Stimulated activated effector memory CD8-positive, alpha-beta T cell treated with anti-CD3 and anti-CD28 coated beads, Interleukin-12 subunit alpha, Interleukin-12 subunit beta, amount 100 ng/mL, for 72 hours (primary cell): ENCODE measurements around the gene ATE1.

Experiments used
- ATAC-seq: fragments of 150-1000 bp; cut with Tn5 transposase; 2 replicates; pipeline ENCODE4 v1.10.0; 2021
- DNase-seq, 2 donors: peaks; one replicate each; pipeline ENCODE4 v3.0.0; 2021 to 2022; ENCODE audit warnings: low spot score in 2 of 2
- H3K27ac Mint-ChIP-seq: one replicate; pipeline ENCODE4 v1.8.0; 2022; ENCODE audit warnings: mild to moderate bottlenecking, mixed read lengths
- H3K36me3 Mint-ChIP-seq: one replicate; pipeline ENCODE4 v1.8.0; 2022; ENCODE audit warnings: mild to moderate bottlenecking, mixed read lengths
- H3K4me1 Mint-ChIP-seq: one replicate; pipeline ENCODE4 v1.8.0; 2022; ENCODE audit warnings: mixed read lengths
- H3K4me3 Mint-ChIP-seq: one replicate; pipeline ENCODE4 v1.8.0; 2022; ENCODE audit warnings: mild to moderate bottlenecking, mixed read lengths
- H3K9me3 Mint-ChIP-seq: one replicate; pipeline ENCODE4 v1.8.0; 2022; ENCODE audit warnings: mixed read lengths

ATE1 gene

DNA sequence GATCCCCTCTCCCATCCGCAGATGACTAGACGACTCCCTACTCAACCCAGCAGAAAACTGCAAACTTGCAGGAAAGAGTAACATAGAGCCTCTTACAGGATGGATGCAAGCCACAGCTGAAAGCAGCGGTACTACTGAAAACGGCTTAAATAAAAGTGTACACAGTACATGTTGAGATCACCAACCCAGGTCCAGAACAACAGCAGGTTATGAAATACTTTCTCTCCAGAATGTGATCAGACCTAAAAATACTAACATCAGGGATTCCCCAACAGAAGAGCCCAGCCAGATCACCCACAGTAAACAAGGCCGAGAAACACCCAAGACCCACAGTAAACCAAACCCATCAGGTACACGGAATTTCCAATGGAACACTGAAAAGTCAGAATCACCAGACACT is 13.2 kb downstream of the ATE1 start:
- Mint-ChIP-seq H3K4me3 (no peak overlapping the region), H3K36me3 (peaks cover 84% of the 10 kb centered on the region), H3K27ac (peak overlapping the region; percentile 29), H3K4me1 (peaks cover 18% of the 10 kb centered on the region), H3K9me3 (no peaks in the 10 kb centered on the region)
- ATAC-seq (no peak), DNase-seq (no peak)

- Mint-ChIP-seq H3K4me3 (no peak overlapping the region), H3K9me3 (no peaks in the 10 kb centered on the region), H3K4me1 (peaks cover 12% of the 10 kb centered on the region), H3K36me3 (peaks cover 89% of the 10 kb centered on the region), H3K27ac (peak overlapping the region; percentile 84)
- DNase-seq, result no peak
- ATAC-seq, result no peak
These were observed 16.5 kb downstream of the ATE1 start for GRCh38 chr10:121911421-121911697.

- Mint-ChIP-seq H3K9me3 (no peaks in the 10 kb centered on the region), H3K36me3 (peaks cover 94% of the 10 kb centered on the region), H3K4me1 (peaks cover 12% of the 10 kb centered on the region), H3K27ac (peak overlapping the region; percentile 84), H3K4me3 (no peak overlapping the region)
- ATAC-seq (peak; percentile 80), DNase-seq (no peak)
These were observed 17.0 kb downstream of the ATE1 start for GRCh38 chr10:121910673-121911420.

GRCh38 chr10:121904888-121905287 is 22.9 kb downstream of the ATE1 start:
- ATAC-seq, result no peak
- Mint-ChIP-seq H3K36me3 (peaks cover 73% of the 10 kb centered on the region), H3K27ac (no peak overlapping the region)

GRCh38 chr10:121900443-121901174 is 27.2 kb downstream of the ATE1 start:
- Mint-ChIP-seq H3K4me1 (no peaks in the 10 kb centered on the region), H3K4me3 (no peak overlapping the region), H3K9me3 (no peaks in the 10 kb centered on the region), H3K27ac (no peak overlapping the region), H3K36me3 (peaks cover 68% of the 10 kb centered on the region)
- ATAC-seq (peak; percentile 66), DNase-seq (no peak)

More at GRCh38 chr10:121904888-121905287, 22.9 kb downstream of the ATE1 start:
- DNase-seq, result peak in 1 of 2 donors; percentile 28
- Mint-ChIP-seq H3K4me3 (no peak overlapping the region), H3K4me1 (no peaks in the 10 kb centered on the region), H3K9me3 (no peaks in the 10 kb centered on the region)

DNA sequence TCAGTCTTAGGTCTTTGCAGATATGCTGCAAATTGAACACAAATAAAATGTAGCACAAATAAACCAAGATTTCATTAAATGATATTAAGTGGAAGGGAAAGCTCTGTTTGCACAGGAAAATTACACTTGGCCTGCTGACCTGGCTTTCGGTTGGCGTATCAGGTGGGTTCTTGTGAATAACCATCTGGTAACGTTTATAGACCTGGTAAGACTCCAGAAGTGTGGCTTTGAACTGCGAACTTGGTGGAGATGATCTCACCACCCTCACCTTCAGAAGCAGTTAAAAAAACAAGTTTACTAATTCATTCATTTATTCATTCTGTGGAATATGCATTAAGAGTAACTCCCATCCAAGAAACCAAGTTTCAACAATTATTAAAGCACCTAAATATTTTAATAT is 28.1 kb downstream of the ATE1 start:
- DNase-seq, result no peak
- peaks cover 64% of the 10 kb centered on the region for H3K36me3 Mint-ChIP-seq
- ATAC-seq, result no peak
- H3K27ac Mint-ChIP-seq, result no peak overlapping the region
- H3K9me3 Mint-ChIP-seq, result no peaks in the 10 kb centered on the region
- no peaks in the 10 kb centered on the region for H3K4me1 Mint-ChIP-seq
- no peak overlapping the region for H3K4me3 Mint-ChIP-seq

DNA sequence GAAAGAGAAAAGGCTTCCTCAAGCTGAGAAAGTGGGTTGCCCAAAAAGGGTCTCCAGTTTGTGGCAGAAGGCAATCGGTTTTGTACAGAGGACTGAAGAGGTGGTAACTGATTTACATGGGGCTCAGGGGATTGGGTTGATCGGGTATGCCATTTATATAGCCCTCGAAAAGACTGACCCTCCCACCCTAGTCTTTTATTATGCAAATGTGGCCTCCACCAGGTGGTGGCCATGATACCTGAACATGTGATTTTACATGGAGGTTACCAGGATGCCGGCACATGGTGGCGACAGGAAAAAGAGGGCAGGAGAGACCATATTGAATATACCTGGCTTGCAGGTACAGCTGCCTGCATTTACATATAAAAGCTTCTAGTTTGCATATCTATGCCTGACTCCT is 36.7 kb downstream of the ATE1 start:
- H3K27ac Mint-ChIP-seq, result no peak overlapping the region
- peaks cover 36% of the 10 kb centered on the region for H3K36me3 Mint-ChIP-seq
- H3K9me3 Mint-ChIP-seq, result no peaks in the 10 kb centered on the region
- no peaks in the 10 kb centered on the region for H3K4me1 Mint-ChIP-seq
- no peak overlapping the region for H3K4me3 Mint-ChIP-seq
- no peak for DNase-seq
- ATAC-seq, result no peak

- H3K4me3 Mint-ChIP-seq, result no peak overlapping the region
- H3K9me3 Mint-ChIP-seq, result no peaks in the 10 kb centered on the region
- no peaks in the 10 kb centered on the region for H3K4me1 Mint-ChIP-seq
- no peak for DNase-seq
- H3K27ac Mint-ChIP-seq, result no peak overlapping the region
- no peak for ATAC-seq
- H3K36me3 Mint-ChIP-seq, result peaks cover 36% of the 10 kb centered on the region
These were observed 38.6 kb downstream of the ATE1 start for GRCh38 chr10:121889212-121889611.

- DNase-seq, result peak; percentile 16 to 67
- H3K9me3 Mint-ChIP-seq, result no peaks in the 10 kb centered on the region
- H3K27ac Mint-ChIP-seq, result peak overlapping the region; percentile 27
- H3K4me3 Mint-ChIP-seq, result no peak overlapping the region
- peak; percentile 76 for ATAC-seq
- H3K36me3 Mint-ChIP-seq, result peaks cover 17% of the 10 kb centered on the region
- H3K4me1 Mint-ChIP-seq, result no peaks in the 10 kb centered on the region
These were observed 40.7 kb downstream of the ATE1 start for GRCh38 chr10:121886997-121887622.

DNA sequence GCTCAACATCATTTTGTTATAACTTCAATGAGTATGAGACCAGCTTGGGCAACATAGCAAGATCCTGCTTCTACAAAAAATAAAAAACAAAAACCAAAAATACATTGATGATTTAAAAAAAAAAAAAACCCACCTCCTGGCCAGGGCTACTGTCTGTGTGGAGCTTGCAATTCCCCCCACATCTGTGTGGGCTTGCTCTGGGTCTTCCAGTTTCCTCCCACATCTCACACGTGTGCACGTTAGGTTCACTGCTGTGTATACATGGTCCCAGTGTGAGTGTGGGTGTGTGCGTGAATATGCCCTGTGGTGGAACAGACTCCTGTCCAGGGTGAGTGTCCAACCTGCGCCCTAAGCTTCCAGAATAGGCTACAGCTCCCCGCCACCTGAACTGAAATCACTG is 41.6 kb downstream of the ATE1 start:
- Mint-ChIP-seq H3K36me3 (peaks cover 25% of the 10 kb centered on the region), H3K9me3 (no peaks in the 10 kb centered on the region), H3K4me1 (no peaks in the 10 kb centered on the region), H3K27ac (no peak overlapping the region), H3K4me3 (no peak overlapping the region)
- ATAC-seq (no peak), DNase-seq (no peak)

DNA sequence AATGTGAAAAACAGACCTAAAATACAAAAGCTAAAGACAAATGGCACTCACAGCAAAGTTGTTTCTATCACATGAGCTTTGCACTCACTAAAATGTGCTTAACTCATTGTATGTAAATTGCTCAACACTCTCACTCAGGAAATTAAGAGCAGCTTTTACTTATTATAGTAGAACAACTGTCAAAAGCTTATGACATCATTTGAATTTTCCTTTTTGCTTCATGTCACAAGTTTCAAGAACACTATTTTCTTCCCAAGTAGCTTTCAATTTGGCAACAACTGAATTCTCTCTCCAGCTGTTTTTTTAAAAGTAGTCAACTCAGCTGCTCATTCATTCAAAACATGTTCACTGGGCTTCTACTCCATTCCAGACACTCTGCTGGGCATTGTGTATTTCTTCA is 46.9 kb downstream of the ATE1 start:
- DNase-seq (no peak), ATAC-seq (no peak)
- H3K4me1 Mint-ChIP-seq, result no peaks in the 10 kb centered on the region
- H3K36me3 Mint-ChIP-seq, result peaks cover 27% of the 10 kb centered on the region
- no peak overlapping the region for H3K27ac Mint-ChIP-seq
- no peaks in the 10 kb centered on the region for H3K9me3 Mint-ChIP-seq
- H3K4me3 Mint-ChIP-seq, result no peak overlapping the region

GRCh38 chr10:121879476-121879875 is 48.4 kb downstream of the ATE1 start:
- DNase-seq, result no peak
- H3K4me3 Mint-ChIP-seq, result no peak overlapping the region
- H3K4me1 Mint-ChIP-seq, result no peaks in the 10 kb centered on the region
- no peak for ATAC-seq
- H3K36me3 Mint-ChIP-seq, result peaks cover 21% of the 10 kb centered on the region
- no peaks in the 10 kb centered on the region for H3K9me3 Mint-ChIP-seq
- no peak overlapping the region for H3K27ac Mint-ChIP-seq

DNA sequence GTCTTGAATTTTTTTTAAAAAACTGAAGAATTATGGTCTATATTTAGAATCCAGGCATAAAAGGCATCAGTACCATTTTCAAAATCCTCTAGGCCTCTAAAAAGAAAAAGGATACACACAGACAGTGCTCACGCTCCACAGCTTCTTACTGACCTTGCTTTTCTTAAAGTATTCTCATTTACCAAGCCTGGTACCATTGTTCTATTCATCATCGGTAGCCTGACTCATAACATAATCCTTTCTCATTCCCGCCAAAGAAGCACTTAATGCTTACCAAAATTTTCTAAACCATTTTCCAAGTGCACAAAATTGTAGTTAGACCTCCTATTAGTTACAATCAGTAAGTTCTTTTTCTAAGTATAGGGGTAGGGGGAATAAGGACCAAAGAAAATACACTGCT is 54.6 kb downstream of the ATE1 start:
- ATAC-seq (no peak), DNase-seq (no peak)
- Mint-ChIP-seq H3K9me3 (no peaks in the 10 kb centered on the region), H3K4me3 (no peak overlapping the region), H3K36me3 (peaks cover 36% of the 10 kb centered on the region), H3K27ac (no peak overlapping the region), H3K4me1 (no peaks in the 10 kb centered on the region)

DNA sequence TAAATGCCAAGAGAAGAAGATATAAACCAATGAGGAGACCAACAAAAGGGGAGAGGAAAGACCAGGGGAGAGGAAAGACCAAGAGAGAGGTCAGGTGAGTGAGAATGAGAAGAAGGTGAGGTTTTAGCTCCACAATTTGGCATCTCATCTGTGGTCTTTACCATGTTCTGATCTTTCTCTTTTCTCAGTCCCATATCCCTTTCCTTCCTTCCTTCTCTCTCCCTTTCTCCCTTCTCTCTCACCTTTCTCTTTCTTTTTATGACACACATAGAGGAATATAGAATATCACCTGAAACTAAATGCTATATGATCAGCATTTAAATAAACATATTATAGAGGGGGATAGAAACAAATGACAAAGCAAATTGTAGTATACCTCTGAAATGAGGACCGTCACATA is 57.4 kb downstream of the ATE1 start:
- no peak overlapping the region for H3K4me3 Mint-ChIP-seq
- H3K36me3 Mint-ChIP-seq, result peaks cover 36% of the 10 kb centered on the region
- H3K27ac Mint-ChIP-seq, result no peak overlapping the region
- H3K4me1 Mint-ChIP-seq, result no peaks in the 10 kb centered on the region
- no peak for ATAC-seq
- no peaks in the 10 kb centered on the region for H3K9me3 Mint-ChIP-seq
- DNase-seq, result no peak

DNA sequence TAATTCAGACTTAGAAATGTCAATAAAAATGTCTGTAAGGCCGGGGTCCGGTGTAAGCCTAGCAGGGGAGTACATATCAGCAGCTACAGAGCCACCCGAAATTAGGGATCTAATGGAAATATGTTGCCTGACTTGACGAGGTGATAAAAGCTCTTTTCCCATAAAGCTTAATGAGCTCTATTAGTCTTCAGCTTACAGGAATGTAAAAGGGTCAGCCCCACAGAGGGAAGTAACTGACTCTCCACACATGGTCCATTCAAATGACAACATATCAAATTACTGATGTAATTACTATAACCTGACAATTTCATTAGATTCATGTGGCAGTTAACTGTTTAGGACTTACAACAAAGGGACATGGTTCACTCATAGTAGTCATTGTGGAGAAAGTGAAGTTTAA is 62.3 kb downstream of the ATE1 start:
- DNase-seq, result no peak
- peaks cover 37% of the 10 kb centered on the region for H3K36me3 Mint-ChIP-seq
- no peaks in the 10 kb centered on the region for H3K4me1 Mint-ChIP-seq
- H3K27ac Mint-ChIP-seq, result no peak overlapping the region
- no peak for ATAC-seq
- no peak overlapping the region for H3K4me3 Mint-ChIP-seq
- H3K9me3 Mint-ChIP-seq, result no peaks in the 10 kb centered on the region

GRCh38 chr10:121864653-121865052 is 63.2 kb downstream of the ATE1 start:
- H3K27ac Mint-ChIP-seq, result no peak overlapping the region
- no peak for DNase-seq
- no peak for ATAC-seq
- no peaks in the 10 kb centered on the region for H3K9me3 Mint-ChIP-seq
- H3K4me3 Mint-ChIP-seq, result no peak overlapping the region
- H3K36me3 Mint-ChIP-seq, result peaks cover 33% of the 10 kb centered on the region
- no peaks in the 10 kb centered on the region for H3K4me1 Mint-ChIP-seq
